Measurements from ENCODE around the gene TRIM10.
A peak's percentile ranks its signal among the peaks of the same experiment; 100 is the strongest.

The TRIM10 gene, protein sequence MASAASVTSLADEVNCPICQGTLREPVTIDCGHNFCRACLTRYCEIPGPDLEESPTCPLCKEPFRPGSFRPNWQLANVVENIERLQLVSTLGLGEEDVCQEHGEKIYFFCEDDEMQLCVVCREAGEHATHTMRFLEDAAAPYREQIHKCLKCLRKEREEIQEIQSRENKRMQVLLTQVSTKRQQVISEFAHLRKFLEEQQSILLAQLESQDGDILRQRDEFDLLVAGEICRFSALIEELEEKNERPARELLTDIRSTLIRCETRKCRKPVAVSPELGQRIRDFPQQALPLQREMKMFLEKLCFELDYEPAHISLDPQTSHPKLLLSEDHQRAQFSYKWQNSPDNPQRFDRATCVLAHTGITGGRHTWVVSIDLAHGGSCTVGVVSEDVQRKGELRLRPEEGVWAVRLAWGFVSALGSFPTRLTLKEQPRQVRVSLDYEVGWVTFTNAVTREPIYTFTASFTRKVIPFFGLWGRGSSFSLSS

DNA sequence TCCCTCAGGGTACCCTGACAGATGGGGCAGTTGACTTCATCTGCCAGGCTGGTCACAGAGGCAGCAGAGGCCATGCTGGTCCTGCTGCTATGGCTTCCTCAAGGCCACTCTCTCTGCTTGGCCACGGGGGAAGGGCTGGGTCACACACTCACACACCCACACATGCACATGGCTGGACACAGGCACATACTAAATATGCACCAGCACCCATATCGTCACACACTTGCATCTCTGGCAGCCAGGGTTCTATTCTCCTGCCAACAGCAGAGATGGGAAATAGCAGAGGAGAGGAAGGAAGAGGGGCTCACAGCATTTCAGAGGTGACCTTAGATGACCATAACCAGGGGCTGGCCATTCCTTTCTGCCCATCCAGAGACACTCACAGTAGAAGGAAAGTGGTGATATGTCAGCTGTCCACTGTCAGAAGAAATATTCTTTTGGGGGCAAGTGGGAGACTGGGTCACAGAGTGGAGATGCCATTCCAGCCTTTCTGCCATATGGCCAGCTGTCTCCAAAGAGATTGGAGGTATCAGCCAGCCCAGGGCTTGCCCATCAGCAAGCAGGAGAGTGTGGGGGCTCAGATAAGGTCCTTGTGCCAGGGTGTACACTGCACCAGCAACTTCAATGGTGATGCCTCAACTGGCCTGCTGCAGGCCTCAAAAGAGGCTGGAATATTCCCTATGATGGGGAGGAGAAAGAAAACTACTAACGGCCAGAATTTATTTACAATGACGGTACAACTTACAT lies at the start of gene TRIM10:
Gene TRIM10 (minus strand): TSS at position 427 of the 747 bp plus-strand sequence. CDS start 353 bp downstream, at position 74.
- no peak for DNase-seq
- intact Hi-C loops (cut with DNase I), result no loop called here

DNA sequence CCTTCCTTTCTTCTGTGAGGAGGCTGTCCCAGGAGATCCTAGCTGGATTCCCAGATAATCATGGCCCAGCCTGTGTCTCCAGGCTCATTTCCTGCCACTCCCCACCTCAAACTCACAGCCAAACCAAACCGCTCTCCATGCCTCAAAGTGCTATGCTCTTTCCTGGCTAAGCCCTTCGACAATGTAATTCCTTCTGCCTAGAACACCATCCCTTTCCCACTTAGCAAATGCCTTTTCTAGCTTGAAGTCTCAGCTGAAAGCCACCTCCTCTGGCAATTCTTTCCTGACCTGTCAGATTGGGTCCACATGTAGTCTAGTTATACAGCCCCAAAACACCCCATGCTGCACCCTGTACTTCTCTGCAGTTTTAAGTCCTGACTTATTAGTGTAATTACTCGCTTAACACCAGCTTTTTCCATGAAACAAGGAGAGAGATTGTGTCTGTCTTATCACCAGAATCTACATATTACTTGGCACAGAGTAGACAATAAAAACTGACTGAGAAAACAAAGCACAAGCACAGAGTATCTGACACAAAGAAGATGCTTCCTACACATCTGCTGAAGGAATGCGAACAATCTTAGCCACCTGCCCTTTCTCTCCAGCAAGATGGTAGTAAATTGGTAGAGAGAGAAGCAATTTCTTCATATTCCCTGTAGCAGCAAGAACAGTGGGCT lies 46.7 kb upstream of the TRIM10 start:
- no peak for DNase-seq
- intact Hi-C loops (cut with DNase I), result no loop called here

DNA sequence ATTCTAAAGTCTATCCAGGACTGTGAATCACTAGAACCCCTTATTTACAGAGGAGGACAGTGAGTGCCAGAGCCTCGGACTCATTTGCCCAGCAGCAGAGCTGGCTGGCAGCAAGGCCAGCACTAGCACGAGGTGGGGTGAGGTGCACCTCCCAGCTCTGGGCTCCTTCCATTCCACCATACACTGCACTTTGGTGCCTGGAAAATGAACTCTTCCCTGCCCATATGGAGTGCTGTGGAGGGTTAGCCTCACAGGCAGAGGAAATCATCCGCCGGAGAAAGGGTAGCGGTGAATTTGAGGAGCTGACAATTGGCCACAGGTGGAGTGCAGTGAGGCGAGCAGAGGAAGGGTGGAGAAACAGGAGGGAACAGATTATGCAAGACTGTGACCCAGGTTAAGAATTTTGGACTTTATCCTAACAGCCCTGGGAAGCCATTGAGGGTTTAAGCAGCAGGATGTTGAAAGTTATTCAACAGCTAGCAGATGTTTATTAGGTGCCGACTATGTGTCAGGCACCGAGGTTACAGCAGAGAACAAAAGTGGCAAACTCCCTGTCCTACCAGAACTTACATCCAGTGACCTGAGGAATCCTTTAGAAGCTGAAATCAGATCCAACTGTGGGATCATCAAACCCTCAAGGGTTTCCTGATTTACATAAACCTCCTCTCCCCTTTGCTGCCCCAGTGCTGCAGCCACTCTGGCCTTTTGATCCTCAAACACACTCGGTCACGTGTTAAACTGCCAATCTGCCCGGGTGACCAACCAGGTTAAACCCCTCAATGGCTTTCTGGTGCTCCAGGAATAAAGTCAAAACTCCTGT lies 46.0 kb upstream of the TRIM10 start:
- DNase-seq, result no peak

DNA sequence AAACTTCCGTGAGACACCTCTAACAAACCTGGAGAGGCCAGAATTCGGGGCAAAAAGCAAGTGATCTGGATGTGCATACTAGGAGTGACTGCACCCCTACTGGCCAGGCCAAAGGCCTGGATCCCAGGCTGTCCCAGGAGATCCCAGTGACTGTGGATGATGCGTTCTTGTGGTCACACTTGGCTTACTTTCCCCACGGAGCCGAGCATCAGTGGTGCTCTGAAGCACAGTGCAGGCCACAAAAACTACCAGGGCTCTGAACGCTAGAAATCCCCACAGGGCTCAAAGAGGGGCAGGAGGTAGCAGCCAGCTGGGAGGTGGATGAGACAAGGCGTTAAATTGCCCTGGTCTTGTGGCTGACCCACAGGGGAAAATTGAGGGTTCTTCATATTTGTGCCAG lies 45.1 kb upstream of the TRIM10 start:
- intact Hi-C loops (cut with DNase I), result no loop called here
- DNase-seq, result no peak

More for the DNA sequence above, 46.0 kb upstream of the TRIM10 start:
- intact Hi-C loops (cut with DNase I), result no loop called here

DNA sequence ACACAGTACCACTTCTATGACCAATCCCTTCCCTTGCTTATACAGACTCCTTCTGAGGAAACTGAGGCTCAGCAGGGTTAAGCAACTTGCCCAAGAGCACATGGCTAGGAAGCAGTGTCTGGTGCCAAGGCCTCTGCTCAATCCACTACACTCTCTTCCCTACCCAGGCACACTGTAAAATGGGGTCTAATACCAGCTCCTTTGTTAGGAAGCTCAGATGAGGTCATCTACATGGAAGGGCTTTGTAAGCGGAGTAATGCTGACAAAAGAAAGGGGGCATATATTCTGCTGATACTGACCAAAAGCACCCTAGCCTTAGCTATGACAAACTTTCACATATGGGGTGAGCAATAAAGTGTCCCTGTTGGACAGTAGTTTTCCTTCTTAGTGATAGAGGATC lies 43.1 kb upstream of the TRIM10 start:
- intact Hi-C loops (cut with DNase I), result no loop called here
- no peak for DNase-seq

DNA sequence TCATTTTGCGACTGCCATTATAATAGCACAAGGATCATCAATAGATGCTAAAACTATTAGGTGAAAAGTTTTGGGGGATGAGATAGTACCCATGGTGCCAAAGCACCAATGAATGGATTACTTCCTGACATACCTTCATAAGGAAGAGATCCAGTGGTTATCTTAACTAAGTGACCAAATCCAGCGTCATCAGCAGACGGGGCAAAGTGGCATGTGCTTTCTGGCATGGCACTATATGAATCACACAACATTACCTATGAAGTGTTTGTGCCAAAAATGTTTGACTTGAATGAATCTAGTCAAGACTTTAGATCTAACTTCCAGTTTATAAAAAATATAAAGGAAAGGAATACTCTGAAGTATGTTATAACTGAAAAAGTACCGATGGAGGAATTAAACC lies 41.4 kb upstream of the TRIM10 start:
- no peak for DNase-seq
- intact Hi-C loops (cut with DNase I), result no loop called here

DNA sequence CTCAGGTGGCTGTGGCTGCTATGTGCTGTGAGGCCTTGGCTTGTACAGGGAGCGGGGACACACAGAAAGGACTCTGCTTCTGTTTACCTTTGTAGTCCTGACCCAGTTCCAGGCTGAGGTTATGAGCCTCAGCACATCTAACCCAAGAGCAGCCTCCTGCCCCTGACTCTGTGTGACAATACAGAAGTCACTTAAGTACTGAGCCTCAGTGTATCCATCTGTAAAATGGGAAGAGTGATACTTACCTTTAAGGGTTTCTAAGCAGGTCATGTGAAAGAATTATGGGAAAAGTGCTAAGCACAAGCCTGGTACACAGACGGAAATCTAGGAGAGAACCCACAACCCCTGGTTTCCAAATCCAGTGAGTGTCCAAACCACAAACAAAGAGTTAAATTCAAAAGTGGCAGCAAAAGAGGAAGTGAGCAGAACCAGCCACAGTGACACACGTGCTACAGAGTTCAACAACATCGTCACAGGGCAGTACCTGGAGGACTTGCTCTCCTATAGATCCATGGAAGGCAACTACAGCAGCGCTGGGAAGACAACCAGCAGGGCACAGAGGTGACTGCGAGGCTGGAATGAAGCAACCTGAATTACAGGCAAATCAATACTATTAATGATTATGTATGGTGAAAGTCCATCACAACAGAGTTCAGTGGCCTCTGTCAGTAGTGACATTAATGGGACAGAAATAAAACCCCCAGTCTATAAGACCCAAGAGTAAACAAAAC lies 39.7 kb upstream of the TRIM10 start:
- intact Hi-C loops (cut with DNase I), result no loop called here
- no peak for DNase-seq

DNA sequence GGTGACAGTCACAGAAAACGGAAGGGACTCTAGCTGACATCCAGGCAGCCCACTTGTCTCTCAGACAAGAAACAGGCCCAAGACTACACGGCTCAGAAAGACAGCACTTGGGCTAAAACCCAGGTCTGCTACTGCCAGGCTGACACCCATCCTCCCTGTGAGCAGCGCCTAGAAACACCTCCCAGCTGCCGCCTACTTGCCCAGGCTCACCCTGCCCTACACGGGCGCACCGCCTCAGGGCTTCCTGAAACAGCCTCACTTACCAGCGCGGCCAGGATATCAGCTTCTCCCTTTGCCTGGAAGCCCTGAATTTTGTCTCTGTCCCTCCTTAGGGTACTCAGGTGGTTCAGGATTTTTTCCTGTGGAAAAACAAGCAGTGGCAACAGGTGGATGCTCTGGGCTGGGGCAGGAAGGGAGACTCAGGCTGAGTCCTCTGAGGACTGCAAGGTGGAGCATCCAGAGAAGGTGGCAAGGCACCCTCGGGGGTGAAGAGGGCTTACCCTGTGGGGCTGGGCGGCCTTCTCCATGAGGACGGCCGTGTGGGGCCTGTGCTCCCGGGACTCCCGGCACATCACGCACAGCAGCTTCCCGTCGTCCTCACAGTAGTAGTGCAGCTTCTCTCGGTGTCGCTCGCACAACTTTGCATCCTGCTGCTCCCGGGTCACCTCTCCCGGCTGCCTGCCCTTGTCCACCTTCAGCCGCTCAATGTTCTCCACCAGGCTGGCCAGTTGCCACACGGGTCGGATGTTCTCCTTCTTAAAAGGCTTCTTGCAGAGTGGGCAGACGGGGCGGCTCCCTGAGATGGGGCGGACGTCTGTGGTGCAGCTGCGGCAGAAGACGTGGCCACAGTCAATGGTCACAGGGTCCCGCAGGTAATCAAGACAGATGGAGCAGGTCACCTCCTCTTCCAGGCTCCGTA lies 37.4 kb upstream of the TRIM10 start:
- peak in 1 of 10 donors; percentile 80 for DNase-seq
- intact Hi-C loops (cut with DNase I), result no loop called here

DNA sequence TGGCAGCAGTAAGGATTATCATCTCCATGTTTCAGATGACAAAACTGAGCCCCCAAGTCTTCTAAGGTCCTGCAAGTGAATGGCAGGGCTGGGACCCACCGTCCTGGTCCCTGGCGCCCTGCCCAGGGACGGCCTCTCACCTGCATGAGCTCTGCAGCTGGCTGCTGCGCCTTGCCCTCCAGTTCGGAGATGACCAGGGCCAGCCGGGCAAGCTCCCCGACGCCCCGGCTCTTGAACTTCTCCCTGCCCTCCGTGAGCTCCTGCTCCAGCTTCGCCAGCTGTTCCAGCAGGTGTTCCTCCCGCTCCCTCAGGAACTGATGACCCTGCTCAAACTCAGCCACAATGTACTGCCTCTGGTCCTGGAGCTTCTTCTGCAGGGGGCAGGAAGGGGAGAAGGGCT lies 35.4 kb upstream of the TRIM10 start:
- DNase-seq, result no peak
- intact Hi-C loops (cut with DNase I), result no loop called here

DNA sequence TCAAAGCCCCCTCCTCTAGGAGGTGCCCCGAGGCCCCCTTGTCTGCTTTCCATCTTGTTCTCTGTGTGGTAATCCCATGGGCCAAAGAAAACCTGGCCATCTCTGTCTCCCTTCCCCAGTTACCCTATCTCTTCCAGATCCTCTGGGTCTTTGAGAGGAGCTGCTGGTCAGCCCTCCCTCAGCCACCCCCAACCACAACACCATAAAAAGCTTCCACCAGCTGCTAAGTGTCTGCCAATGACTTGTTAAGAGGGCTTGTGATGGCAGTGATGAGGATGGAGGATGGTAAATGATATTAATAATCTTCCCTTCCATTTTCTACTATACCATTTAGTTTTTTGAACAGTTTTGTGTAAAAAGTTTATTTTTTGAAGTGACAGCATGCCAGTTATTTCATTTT lies 34.9 kb upstream of the TRIM10 start:
- intact Hi-C loops (cut with DNase I), result no loop called here
- DNase-seq, result no peak

DNA sequence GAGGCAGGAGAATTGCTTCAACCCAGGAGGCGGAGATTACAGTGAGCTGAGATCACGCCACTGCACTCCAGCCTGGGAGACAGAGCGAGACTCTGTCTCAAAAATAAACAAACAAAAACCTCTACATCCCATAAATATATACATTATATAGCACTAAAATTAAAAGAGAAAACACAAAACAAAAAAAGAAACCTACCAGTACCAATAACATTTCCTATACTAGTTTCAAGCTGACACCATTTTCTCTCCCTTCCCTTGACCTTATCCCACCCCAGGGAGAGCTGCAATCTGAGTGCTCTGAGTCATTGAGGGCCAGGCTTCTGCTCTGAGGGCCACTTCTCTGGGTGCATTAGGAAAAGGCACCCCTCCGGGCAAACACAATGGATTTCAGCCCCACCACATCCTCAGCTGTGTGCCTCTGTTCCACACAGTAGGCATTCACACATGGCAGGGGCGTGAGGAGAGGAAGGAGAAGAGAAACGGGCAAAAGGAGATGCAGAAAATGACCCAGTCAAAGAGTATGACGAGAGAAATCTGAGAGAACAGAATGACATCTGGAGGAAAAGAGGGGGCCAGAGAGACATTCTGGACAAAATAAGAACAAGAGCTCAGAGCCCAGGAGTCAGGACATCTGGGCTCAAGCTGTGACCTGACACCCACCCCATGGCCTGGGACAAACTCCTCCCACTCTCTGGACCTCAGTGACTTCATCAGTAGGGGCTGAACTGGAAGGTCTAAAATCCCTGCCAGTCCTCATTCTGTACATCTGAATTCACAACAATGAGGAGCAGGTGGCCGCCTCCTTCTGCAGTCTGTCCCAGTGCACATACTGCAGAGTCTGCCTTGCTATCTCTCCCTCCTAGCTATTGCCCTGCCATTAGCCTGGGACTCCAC lies 34.0 kb upstream of the TRIM10 start:
- DNase-seq, result no peak
- intact Hi-C loops (cut with DNase I), result no loop called here

DNA sequence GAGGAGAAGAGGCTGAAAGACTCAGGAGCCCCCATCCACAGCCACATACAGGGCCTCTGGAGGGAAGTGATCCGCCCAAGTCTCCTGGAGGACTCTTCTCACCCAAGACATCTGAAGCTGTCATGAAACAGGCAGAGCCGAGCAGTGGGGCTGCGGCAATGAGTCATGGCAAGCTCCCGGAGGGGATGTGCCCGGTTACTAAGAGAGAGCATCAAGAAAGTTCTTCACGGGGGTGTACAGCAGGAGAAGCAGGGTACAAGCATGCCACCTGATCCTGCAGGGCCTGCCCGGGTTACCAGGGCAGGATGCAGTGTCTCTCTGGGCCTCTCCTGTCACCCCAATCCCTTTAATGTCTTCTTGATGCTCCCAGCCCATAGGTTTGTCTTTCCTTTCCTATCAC lies 31.1 kb upstream of the TRIM10 start:
- intact Hi-C loops (cut with DNase I), result no loop called here
- DNase-seq, result no peak

DNA sequence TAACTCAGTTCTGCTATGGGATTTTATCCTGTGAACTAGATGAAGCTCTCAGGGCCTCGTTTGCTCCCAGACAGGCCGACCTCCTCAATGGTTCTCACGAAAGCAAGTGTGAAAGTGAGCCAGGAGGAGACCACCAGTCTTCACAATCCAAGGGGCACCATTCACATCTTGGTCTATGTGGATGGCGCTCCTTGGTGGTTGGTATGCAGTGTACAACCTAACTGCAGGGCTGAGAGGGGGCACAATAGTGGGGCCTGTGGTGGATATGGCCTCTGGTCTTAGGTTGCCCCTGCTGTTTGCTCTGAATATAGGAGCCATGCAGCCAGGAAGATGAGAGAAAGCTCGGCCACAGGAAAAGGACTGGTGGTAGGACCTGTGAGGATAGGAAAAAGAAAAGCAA lies 27.5 kb upstream of the TRIM10 start:
- DNase-seq, result no peak
- intact Hi-C loops (cut with DNase I), result no loop called here

DNA sequence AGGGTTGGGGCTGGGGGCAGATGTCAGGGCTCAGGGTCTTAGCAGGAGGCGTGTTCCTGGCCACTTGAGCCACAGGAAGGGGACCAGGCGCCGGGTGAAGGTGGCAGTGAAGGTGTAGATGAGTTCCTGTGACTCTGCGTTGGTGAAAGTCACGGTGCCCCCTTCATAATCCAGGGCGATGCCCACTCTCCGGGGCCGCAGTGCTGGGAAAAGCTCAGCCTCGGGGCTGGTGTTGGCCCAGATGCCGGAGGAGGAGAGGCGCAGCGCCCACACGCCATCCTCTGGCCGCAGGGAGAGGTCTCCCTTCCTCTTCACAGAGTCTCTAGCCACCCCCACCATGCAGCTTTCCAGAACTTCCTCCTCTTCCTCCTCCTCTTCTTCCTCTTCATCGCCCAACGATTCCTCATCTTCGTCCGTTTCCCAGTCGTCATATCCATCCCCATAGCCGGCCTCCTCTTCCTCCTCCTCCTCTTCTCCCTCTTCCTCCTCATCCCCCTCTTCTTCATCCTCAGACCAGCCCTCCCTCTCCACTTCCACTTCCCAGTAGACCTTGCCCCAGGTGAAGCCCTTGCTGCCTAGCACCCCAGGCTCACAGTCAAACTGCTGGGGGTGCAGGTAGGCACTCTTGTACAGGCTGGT lies 25.0 kb upstream of the TRIM10 start:
- intact Hi-C loops (cut with DNase I), result no loop called here
- DNase-seq, result no peak

DNA sequence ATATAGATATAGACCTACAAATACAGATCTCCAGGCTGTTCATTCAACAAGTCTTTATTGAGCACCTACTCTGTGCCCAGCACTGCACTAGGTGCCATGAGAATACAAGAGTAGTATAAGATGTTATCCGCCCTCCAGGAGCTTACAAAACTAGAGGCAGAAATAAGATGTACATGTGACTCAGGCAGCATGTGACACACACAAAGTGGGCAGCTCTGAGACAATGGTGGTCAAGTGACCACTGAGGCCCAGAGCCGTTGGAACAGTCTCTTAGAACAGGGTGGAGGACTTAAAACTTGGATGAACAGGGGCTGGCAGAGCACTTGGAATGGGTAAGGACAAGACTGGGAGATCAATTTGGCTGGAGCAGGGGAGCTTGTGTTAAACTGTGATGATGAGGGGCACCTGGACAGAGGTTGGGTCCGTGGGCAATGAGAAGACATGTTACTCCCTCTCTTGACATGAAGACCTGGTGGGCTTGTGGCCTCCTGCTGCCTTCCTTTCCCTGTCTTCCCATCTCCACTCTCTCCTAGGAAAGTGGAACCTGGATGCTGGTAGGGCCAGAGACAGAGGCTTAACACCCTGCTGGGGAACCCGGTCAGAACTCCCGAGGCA lies 23.5 kb upstream of the TRIM10 start:
- DNase-seq, result no peak
- intact Hi-C loops (cut with DNase I), result no loop called here

DNA sequence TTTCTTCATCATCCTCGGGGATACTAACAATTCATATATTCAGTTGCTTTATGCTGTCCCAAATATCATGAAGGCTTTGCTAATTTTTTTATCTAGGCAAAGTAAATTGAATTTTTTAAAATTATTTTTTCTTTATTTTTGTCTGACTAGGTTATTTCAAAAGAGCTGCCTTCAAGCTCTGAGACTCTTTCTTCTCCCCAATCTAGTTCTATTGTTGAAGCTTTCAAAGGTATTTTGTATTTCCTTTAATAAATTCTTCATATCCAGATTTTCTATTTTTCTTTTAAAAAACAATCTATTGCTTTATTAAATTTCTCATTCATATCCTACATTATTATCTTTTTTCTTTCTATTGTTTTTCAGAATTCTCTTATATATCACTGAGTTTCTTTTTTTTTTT lies 19.1 kb upstream of the TRIM10 start:
- no peak for DNase-seq
- intact Hi-C loops (cut with DNase I), result no loop called here

DNA sequence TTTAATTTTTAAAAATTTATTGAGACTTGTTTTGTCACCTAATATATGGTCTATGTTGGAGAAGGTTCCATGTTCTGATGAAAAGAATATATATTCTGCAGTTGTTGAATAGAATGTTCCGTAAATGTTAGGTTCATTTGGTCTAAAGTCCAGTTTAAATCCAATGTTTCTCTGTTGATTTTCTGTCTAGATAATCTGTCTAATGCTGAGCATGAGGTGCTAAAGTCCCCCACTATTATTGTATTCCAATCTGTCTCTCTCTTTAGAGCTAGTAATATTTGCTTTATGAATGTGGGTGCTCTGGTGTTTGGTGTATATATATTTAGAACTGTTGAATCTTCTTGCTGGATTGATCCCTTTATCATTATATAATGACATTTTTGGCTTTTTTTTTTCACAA lies 17.8 kb upstream of the TRIM10 start:
- DNase-seq, result no peak
- intact Hi-C loops (cut with DNase I), result loop anchor here (10.0 kb wide), 2 partner anchors 74 to 334 kb away; no protein-coding TSS in a partner anchor

All from posterior cingulate gyrus (tissue), 11 donors.